NCI-H345 treated with DMSO at 0.1 percent for 48 hours (cell line): ENCODE measurements around the gene ZNF750.

Experiments used
- DNase-seq: peaks from one replicate; lab custom pipeline; 2025; ENCODE audit not compliant: unreplicated experiment; lab: John Stamatoyannopoulos, UW

Gene ZNF750

GRCh38 chr17:82839617-82840292 is at the start of gene ZNF750:
ZNF750 (minus strand) TSS chr17:82840022; CDS start chr17:82832454, 7,568 bp downstream.
- peak; percentile 94 for DNase-seq

GRCh38 chr17:82888583-82889495 is 49.0 kb upstream of the ZNF750 start:
- no peak for DNase-seq

- DNase-seq = no peak
These were observed 47.7 kb upstream of the ZNF750 start for GRCh38 chr17:82887255-82888164.

GRCh38 chr17:82884970-82885353 is 45.1 kb upstream of the ZNF750 start:
- no peak for DNase-seq

- DNase-seq = no peak
These were observed 44.6 kb upstream of the ZNF750 start for GRCh38 chr17:82884341-82884969.

- DNase-seq = no peak
These were observed 43.7 kb upstream of the ZNF750 start for GRCh38 chr17:82883419-82884031.

GRCh38 chr17:82882715-82883418 is 43.0 kb upstream of the ZNF750 start:
- no peak for DNase-seq

GRCh38 chr17:82881900-82882714 is 42.3 kb upstream of the ZNF750 start:
- DNase-seq = no peak

GRCh38 chr17:82881324-82881823 is 41.6 kb upstream of the ZNF750 start:
- DNase-seq = no peak

- DNase-seq = no peak
These were observed 41.0 kb upstream of the ZNF750 start for GRCh38 chr17:82880620-82881323.

- no peak for DNase-seq
These were observed 39.4 kb upstream of the ZNF750 start for GRCh38 chr17:82879241-82879640.

- no peak for DNase-seq
These were observed 38.7 kb upstream of the ZNF750 start for GRCh38 chr17:82878527-82878926.

- peak; percentile 48 for DNase-seq
These were observed 37.0 kb upstream of the ZNF750 start for GRCh38 chr17:82876602-82877379.

GRCh38 chr17:82876149-82876548 is 36.3 kb upstream of the ZNF750 start:
- DNase-seq = no peak

GRCh38 chr17:82875407-82875856 is 35.6 kb upstream of the ZNF750 start:
- peak; percentile 52 for DNase-seq

GRCh38 chr17:82874011-82874835 is 34.4 kb upstream of the ZNF750 start:
- no peak for DNase-seq
